A549 (cell line): Measurements from ENCODE around the gene GRPR. TPM values are rescaled to one million over a fixed set of nuclear protein-coding genes. Genes with fewer than 3 reads are reported as not detected.

Experiments used
- ATAC-seq, 2 experiments: fragments of 200-7000 bp in 1 of 2; fragments of >200 bp in 1 of 2; cut with Nextera tagmentation in 1 of 2; cut with Tn5 transposase in 1 of 2; 3 replicates each; pipeline versions ENCODE4 v1.8.0 to v1.9.1; 2018 to 2020; ENCODE audit warnings: mild to moderate bottlenecking in 1 of 2, moderate library complexity in 1 of 2
- CTCF ChIA-PET: fragments of 300-600 bp; sonication (Branson Sonifier 250); formaldehyde crosslinking; extraction: SDS; loops from one replicate; lab custom pipeline; 2021; ENCODE audit warnings: antibody characterized with exemption, inconsistent platforms; lab: Yijun Ruan, JAX
- POLR2A ChIA-PET: fragments of 350-600 bp; formaldehyde crosslinking; extraction: SDS; loops from one replicate; lab custom pipeline; 2021; ENCODE audit warnings: antibody characterized with exemption, inconsistent platforms; lab: Yijun Ruan, JAX
- DNase-seq, 2 experiments: peaks; one replicate each; pipeline versions ENCODE4 v3.0.0 to v3.0.0-alpha.2; 2011 to 2016; ENCODE audit warnings: low read depth in 1 of 2, low spot score in 1 of 2
- FAIRE-seq: peaks from 2 replicates; lab custom pipeline; 2011; peaks lifted over from hg19 to GRCh38; lab: Jason Lieb, UNC
- H3K27ac ChIP-seq, 2 experiments: fragments of >200 bp; sonication (Bioruptor Twin); formaldehyde crosslinking; 3 replicates each; pipeline ENCODE4 v1.5.1; 2016 to 2017
- H3K4me1 ChIP-seq: fragments of >200 bp; sonication (Bioruptor Twin); formaldehyde crosslinking; 3 replicates; pipeline ENCODE4 v1.6.1; 2016
- H3K4me2 ChIP-seq: fragments of >200 bp; sonication (Bioruptor Twin); formaldehyde crosslinking; 3 replicates; pipeline ENCODE4 v1.6.1; 2016
- H3K4me3 ChIP-seq: fragments of >200 bp; sonication (Bioruptor Twin); formaldehyde crosslinking; 3 replicates; pipeline ENCODE4 v1.5.1; 2016
- H3K9me3 ChIP-seq: fragments of >200 bp; sonication (Bioruptor Twin); formaldehyde crosslinking; 3 replicates; pipeline ENCODE4 v1.6.1; 2016
- BHLHE40 ChIP-seq: IDR thresholded peaks from 2 replicates; pipeline ENCODE4 v1.6.1; 2012; ENCODE audit warnings: low read depth, low read length, inconsistent platforms
- CBX2 ChIP-seq: fragments of 200-600 bp; sonication (generic); IDR thresholded peaks from 2 replicates; pipeline ENCODE4 v1.6.1; 2016; ENCODE audit warnings: low read depth, mild to moderate bottlenecking, borderline replicate concordance
- CTCF ChIP-seq: fragments of >200 bp; sonication (Bioruptor Twin); formaldehyde crosslinking; IDR thresholded peaks from 3 replicates; pipeline ENCODE4 v1.5.1; 2016
- EHF ChIP-seq: fragments of 250-450 bp; sonication (Bioruptor Pico); IDR thresholded peaks from 2 replicates; pipeline ENCODE4 v1.5.0; 2020; ENCODE audit warnings: mild to moderate bottlenecking
- EHMT2 ChIP-seq: fragments of 200-600 bp; sonication (generic); IDR thresholded peaks from 2 replicates; pipeline ENCODE4 v1.6.1; 2016; ENCODE audit warnings: antibody characterized with exemption, low read depth, mild to moderate bottlenecking, moderate library complexity
- ELK1 ChIP-seq: fragments of 150-350 bp; IDR thresholded peaks from 2 replicates; pipeline ENCODE4 v1.6.1; 2014; ENCODE audit warnings: low read depth, mild to moderate bottlenecking, low read length
- EP300 ChIP-seq, 2 experiments: fragments of >200 bp; sonication (Bioruptor Twin); formaldehyde crosslinking; IDR thresholded peaks; 2 replicates in 1 of 2; 3 replicates in 1 of 2; pipeline ENCODE4 v1.6.1; 2016 to 2017
- ESRRA ChIP-seq: fragments of 150-350 bp; IDR thresholded peaks from 2 replicates; pipeline ENCODE4 v1.6.1; 2014; ENCODE audit warnings: mild to moderate bottlenecking, low read length, borderline replicate concordance
- FOXS1 ChIP-seq: fragments of 250-450 bp; sonication (Bioruptor Pico); IDR thresholded peaks from 2 replicates; pipeline ENCODE4 v1.5.0; 2020; ENCODE audit warnings: mild to moderate bottlenecking, moderate library complexity
- HES2 ChIP-seq: fragments of >200 bp; sonication (Bioruptor Twin); formaldehyde crosslinking; IDR thresholded peaks from 2 replicates; pipeline ENCODE4 v1.6.1; 2016
- HMGXB4 ChIP-seq: fragments of 250-450 bp; sonication (Bioruptor Pico); IDR thresholded peaks from 2 replicates; pipeline ENCODE4 v1.5.0; 2021; ENCODE audit warnings: mild to moderate bottlenecking, moderate library complexity, borderline replicate concordance
- HOXB13 ChIP-seq: fragments of 250-450 bp; sonication (Bioruptor Pico); IDR thresholded peaks from 2 replicates; pipeline ENCODE4 v1.5.0; 2020; ENCODE audit warnings: low read depth, mild to moderate bottlenecking, moderate library complexity
- HOXB5 ChIP-seq: fragments of 250-450 bp; sonication (Bioruptor Pico); IDR thresholded peaks from 2 replicates; pipeline ENCODE4 v1.5.0; 2020; ENCODE audit warnings: mild to moderate bottlenecking, moderate library complexity
- JUN ChIP-seq, 2 experiments: fragments of >200 bp; sonication (Bioruptor Twin); formaldehyde crosslinking; IDR thresholded peaks; 2 replicates in 1 of 2; 3 replicates in 1 of 2; pipeline ENCODE4 v1.6.1; 2016 to 2017
- MAFK ChIP-seq: fragments of 450-650 bp; IDR thresholded peaks from 2 replicates; pipeline ENCODE4 v1.6.1; 2014; ENCODE audit not compliant: partially characterized antibody
- MAZ ChIP-seq: fragments of 150-350 bp; IDR thresholded peaks from 2 replicates; pipeline ENCODE4 v1.6.1; 2014; ENCODE audit warnings: antibody characterized with exemption, low read depth, low read length, borderline replicate concordance
- MYC ChIP-seq: IDR thresholded peaks from 2 replicates; pipeline ENCODE4 v1.6.1; 2012; ENCODE audit warnings: mild to moderate bottlenecking, inconsistent platforms, low read length, improper control_type of control experiment, borderline replicate concordance
- NPAS2 ChIP-seq: fragments of 250-450 bp; sonication (Bioruptor Pico); IDR thresholded peaks from 2 replicates; pipeline ENCODE4 v1.8.0; 2022; ENCODE audit warnings: mild to moderate bottlenecking, moderate library complexity, borderline replicate concordance
- NR3C1 ChIP-seq: fragments of >200 bp; sonication (Bioruptor Twin); formaldehyde crosslinking; IDR thresholded peaks from 3 replicates; pipeline ENCODE4 v1.6.1; 2017
- PHF8 ChIP-seq: fragments of 200-600 bp; sonication (generic); IDR thresholded peaks from 2 replicates; pipeline ENCODE4 v1.6.1; 2016; ENCODE audit warnings: low read depth, mild to moderate bottlenecking, antibody characterized with exemption, moderate library complexity, borderline replicate concordance
- RAD21 ChIP-seq, 2 experiments: fragments of >200 bp in 1 of 2; sonication (Bioruptor Twin) in 1 of 2; formaldehyde crosslinking in 1 of 2; IDR thresholded peaks in 1 of 2; conservative IDR thresholded peaks in 1 of 2; 2 replicates in 1 of 2; 3 replicates in 1 of 2; pipeline ENCODE4 v1.6.1; 2012 to 2018; ENCODE audit warnings: inconsistent platforms in 1 of 2
- REST ChIP-seq: fragments of 200-600 bp; sonication (generic); IDR thresholded peaks from 2 replicates; pipeline ENCODE4 v1.6.1; 2016; ENCODE audit warnings: antibody characterized with exemption, mild to moderate bottlenecking, moderate library complexity
- RNF2 ChIP-seq: fragments of 200-600 bp; sonication (generic); IDR thresholded peaks from 2 replicates; pipeline ENCODE4 v1.6.1; 2016; ENCODE audit warnings: low read depth, mild to moderate bottlenecking, antibody characterized with exemption, moderate library complexity, borderline replicate concordance
- TFCP2L1 ChIP-seq: fragments of 250-450 bp; sonication (Bioruptor Pico); IDR thresholded peaks from 2 replicates; pipeline ENCODE4 v1.5.0; 2021; ENCODE audit warnings: mild to moderate bottlenecking
- TP53 ChIP-seq: fragments of 250-450 bp; sonication (Bioruptor Pico); IDR thresholded peaks from 2 replicates; pipeline ENCODE4 v1.5.0; 2021; ENCODE audit warnings: mild to moderate bottlenecking, moderate library complexity
- WGBS: methylation state at CpG from one replicate; pipeline ENCODE4 v1.1.6; 2017; ENCODE audit errors: missing lambda C conversion rate; 5-methylcytosine and 5-hydroxymethylcytosine counted together
- polyA plus RNA-seq, 4 experiments: library from polyadenylated mRNA; depleted of rRNA in 3 of 4; stranded (reverse); fragments of >200 nt; fragmentation: RNase III in 1 of 4; extraction: RNeasy Plus Mini Kit Qiagen cat#74134 plus additional on column Dnase treatment in 1 of 4; gene quantifications; 2 replicates in 3 of 4; 3 replicates in 1 of 4; pipeline ENCODE4 v1.2.3, GENCODE V29; 2011 to 2017

The GRPR gene
- polyA plus RNA-seq, 2 of the 4 experiments (the other 2 are of a cell fraction) = 0.04 to 0.06 TPM

GRCh38 chrX:16087076-16087475, 36.3 kb upstream of the GRPR start:
- ATAC-seq = no peak
- no peak for FAIRE-seq
- CTCF ChIA-PET = no interaction called here
- TF ChIP-seq FOXS1 (CRISPR knock-in tag) (no peak), REST (no peak), NPAS2 (CRISPR knock-in tag) (no peak), PHF8 (no peak), BHLHE40 (no peak), RNF2 (no peak), EP300 (IDR thresholded peaks at IDR 0.05) (no peak), ELK1 (no peak), HOXB5 (CRISPR knock-in tag) (no peak), HOXB13 (CRISPR knock-in tag) (no peak), HES2 (no peak), HMGXB4 (CRISPR knock-in tag) (no peak)
- Histone ChIP-seq H3K9me3 (no peaks in the 10 kb centered on the region), H3K4me1 (0 out of 3 replicates have a peak, but pooled peaks cover 5% of the 10 kb centered on the region), H3K27ac (no peak overlapping the region), H3K4me2 (no peak overlapping the region), H3K4me3 (no peak overlapping the region)
- WGBS = 6% methylated on average over 3 of the region's 3 CpGs
- no peak for DNase-seq
- POLR2A ChIA-PET = no interaction called here

GRCh38 chrX:16089086-16089485, 34.3 kb upstream of the GRPR start:
- FAIRE-seq (no peak), DNase-seq (no peak), ATAC-seq (no peak)
- no peak overlapping the region for H3K4me2 ChIP-seq
- 0 out of 3 replicates have a peak, but pooled peaks cover 5% of the 10 kb centered on the region for H3K4me1 ChIP-seq
- no peak for TF ChIP-seq RAD21 (conservative IDR thresholded peaks at IDR 0.05 in 1 of 2, IDR thresholded peaks at IDR 0.05 in 1 of 2)
- no peak for TF ChIP-seq EHMT2
- no peak for TF ChIP-seq ESRRA
- no peak for TF ChIP-seq CBX2
- TF ChIP-seq HMGXB4 (CRISPR knock-in tag) = no peak
- TF ChIP-seq EHF (CRISPR knock-in tag) = no peak
- no peak for TF ChIP-seq FOXS1 (CRISPR knock-in tag)
- TF ChIP-seq MAZ = no peak
- TF ChIP-seq TP53 (CRISPR knock-in tag) = no peak
- no peak for TF ChIP-seq TFCP2L1 (CRISPR knock-in tag)
- TF ChIP-seq MYC = no peak
- TF ChIP-seq NR3C1 = no peak
- no peak for TF ChIP-seq JUN (IDR thresholded peaks at IDR 0.05)
- no peak for TF ChIP-seq MAFK
- TF ChIP-seq CTCF = no peak
- TF ChIP-seq RNF2 = no peak
- H3K27ac ChIP-seq = no peak overlapping the region
- POLR2A ChIA-PET = no interaction called here
- CTCF ChIA-PET = no interaction called here
- no peaks in the 10 kb centered on the region; the same call in 2 of the 3 replicates for H3K9me3 ChIP-seq
- no peak overlapping the region for H3K4me3 ChIP-seq
